Esophagus squamous epithelium (tissue), 5 donors: ENCODE results near the gene VAMP7. TPM values are rescaled to one million over a fixed set of nuclear protein-coding genes. Genes with fewer than 3 reads are reported as not detected.

Experiments
- DNase-seq: peaks from one replicate; lab custom pipeline; 2025; lab: John Stamatoyannopoulos, UW
- H3K27ac ChIP-seq, 4 donors: fragments of 200-600 bp; sonication (generic); one replicate each; pipeline ENCODE4 v1.5.1; 2016 to 2019; ENCODE audit warnings: mild to moderate bottlenecking in 1 of 4
- H3K27me3 ChIP-seq, 4 donors: fragments of 200-600 bp; sonication (generic); 1 replicate in 3 of 4; 2 replicates in 1 of 4; pipeline versions ENCODE4 v1.5.1 to v1.6.0; 2017 to 2021; ENCODE audit warnings: antibody characterized with exemption in 1 of 4
- H3K36me3 ChIP-seq, 3 donors: fragments of 200-600 bp; sonication (generic); one replicate each; pipeline ENCODE4 v1.5.1; 2016 to 2019
- H3K4me1 ChIP-seq, 3 donors: fragments of 200-600 bp; sonication (generic); one replicate each; pipeline ENCODE4 v1.5.1; 2017 to 2019
- H3K4me3 ChIP-seq, 4 donors: fragments of 200-600 bp; sonication (generic); 1 replicate in 3 of 4; 2 replicates in 1 of 4; pipeline ENCODE4 v1.5.1; 2016 to 2019; ENCODE audit warnings: mild to moderate bottlenecking in 2 of 4, moderate library complexity in 1 of 4
- H3K9me3 ChIP-seq, 3 donors: fragments of 200-600 bp; sonication (generic); one replicate each; pipeline ENCODE4 v1.5.1; 2016 to 2019
- CTCF ChIP-seq, 6 experiments: fragments of 450-650 bp in 4 of 6; fragments of 200-600 bp in 2 of 6; sonication (generic) in 2 of 6; IDR thresholded peaks; one replicate each; pipeline ENCODE4 v1.5.1; 2016 to 2019; ENCODE audit warnings: antibody characterized with exemption in 6 of 6, mild to moderate bottlenecking in 4 of 6, moderate library complexity in 4 of 6
- POLR2A ChIP-seq, 4 donors: fragments of 450-650 bp; IDR thresholded peaks; one replicate each; pipeline ENCODE4 v1.6.1; 2017; ENCODE audit warnings: antibody characterized with exemption in 4 of 4, mild to moderate bottlenecking in 4 of 4, moderate library complexity in 3 of 4
- WGBS, 2 donors: methylation state at CpG; one replicate each; pipeline ENCODE4 v1.1.5; 2018; 5-methylcytosine and 5-hydroxymethylcytosine counted together
- intact Hi-C: fragments of 100-400 bp; cut with DNase I; formaldehyde crosslinking; loops from one replicate; pipeline ENCODE4 v1.15.0; 2022
- total RNA-seq, 4 donors: library from RNA; depleted of rRNA; stranded (reverse); fragments of >200 nt; gene quantifications; one replicate each; pipeline ENCODE4 v1.1.0, GENCODE V29; 2016
- donor health status: DM: yes; HTN: yes; CAD: no.

Gene VAMP7
- total RNA-seq, 4 donors from 2014 or later, result 25.6 to 41.7 (median 28.2) TPM

GRCh38 chrX:155865193-155865592 lies 16.0 kb upstream of the VAMP7 start:
- TF ChIP-seq POLR2A (IDR thresholded peaks at IDR 0.05), result no peak
- TF ChIP-seq CTCF (IDR thresholded peaks at IDR 0.05), result no peak
- no peaks in the 10 kb centered on the region for H3K27me3 ChIP-seq
- WGBS, 2 donors, result 69 to 79% methylated on average over 5 of the region's 18 CpGs
- no peaks in the 10 kb centered on the region for H3K36me3 ChIP-seq
- peaks cover 0 to 10% (median 0%) of the 10 kb centered on the region in 3 donors for H3K9me3 ChIP-seq
- intact Hi-C loops, result no loop called here
- no peak overlapping the region for H3K27ac ChIP-seq
- no peak overlapping the region for H3K4me3 ChIP-seq
- no peaks in the 10 kb centered on the region for H3K4me1 ChIP-seq
- no peak for DNase-seq

DNA sequence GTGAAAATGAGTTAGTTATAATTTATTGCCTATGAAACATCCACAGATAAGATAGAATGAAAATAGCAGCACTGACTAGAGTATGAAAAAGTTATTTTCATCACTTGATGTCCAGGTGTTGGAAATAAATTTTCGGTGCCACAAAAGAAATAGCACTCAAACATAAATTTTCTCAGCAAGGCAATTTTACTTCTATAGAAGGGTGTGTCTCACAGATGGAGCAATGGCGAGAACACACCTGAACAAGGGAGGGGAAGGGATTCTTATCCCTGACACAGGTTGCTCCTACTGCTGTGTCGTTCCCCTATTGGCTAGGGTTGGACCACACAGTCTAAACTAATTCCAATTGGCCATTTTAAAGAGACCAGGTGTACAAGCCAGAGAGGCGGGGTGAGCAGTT lies 13.3 kb upstream of the VAMP7 start:
- intact Hi-C loops, result no loop called here
- no peaks in the 10 kb centered on the region for H3K27me3 ChIP-seq
- DNase-seq, result no peak
- H3K27ac ChIP-seq, result no peak overlapping the region
- H3K4me3 ChIP-seq, result no peak overlapping the region
- H3K4me1 ChIP-seq, result no peaks in the 10 kb centered on the region
- no peaks in the 10 kb centered on the region for H3K36me3 ChIP-seq
- WGBS, 2 donors, result 61 to 73% methylated on average over 4 of the region's 4 CpGs
- peaks cover 0 to 10% (median 0%) of the 10 kb centered on the region in 3 donors for H3K9me3 ChIP-seq
- TF ChIP-seq POLR2A (IDR thresholded peaks at IDR 0.05) (no peak), CTCF (IDR thresholded peaks at IDR 0.05) (no peak)

DNA sequence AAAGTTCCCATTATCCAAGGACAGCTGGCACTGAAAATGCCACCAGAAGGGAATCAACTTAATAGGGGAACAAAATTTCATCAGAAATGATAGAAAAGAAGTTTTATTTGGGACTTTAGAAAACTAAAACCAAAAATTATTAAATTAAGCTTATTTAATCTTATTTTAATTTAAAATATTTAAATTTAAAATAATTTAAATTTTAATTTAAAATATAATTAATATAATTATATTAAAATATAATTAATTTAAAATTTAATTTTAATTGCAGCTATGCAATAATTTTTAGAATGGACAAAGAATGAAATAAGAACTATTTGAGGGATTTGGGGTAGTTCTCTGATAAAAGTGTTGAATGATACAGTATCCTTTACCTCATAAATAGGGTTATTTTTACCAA lies 10.2 kb upstream of the VAMP7 start:
- H3K4me1 ChIP-seq, result no peaks in the 10 kb centered on the region
- H3K4me3 ChIP-seq, result no peak overlapping the region
- H3K36me3 ChIP-seq, result no peaks in the 10 kb centered on the region
- no peak overlapping the region for H3K27ac ChIP-seq
- peaks cover 0 to 5% (median 0%) of the 10 kb centered on the region in 3 donors for H3K9me3 ChIP-seq
- TF ChIP-seq CTCF (IDR thresholded peaks at IDR 0.05) (no peak), POLR2A (IDR thresholded peaks at IDR 0.05) (no peak)
- DNase-seq, result no peak
- peaks cover 0 to 15% (median 0%) of the 10 kb centered on the region in 4 donors for H3K27me3 ChIP-seq
- intact Hi-C loops, result no loop called here

GRCh38 chrX:155871934-155872333 lies 9.2 kb upstream of the VAMP7 start:
- DNase-seq, result no peak
- no peak overlapping the region for H3K4me3 ChIP-seq
- no peaks in the 10 kb centered on the region for H3K4me1 ChIP-seq
- intact Hi-C loops, result no loop called here
- H3K27me3 ChIP-seq, result peaks cover 0 to 15% (median 0%) of the 10 kb centered on the region in 4 donors
- H3K9me3 ChIP-seq, result peaks cover 0 to 5% (median 0%) of the 10 kb centered on the region in 3 donors
- H3K36me3 ChIP-seq, result no peaks in the 10 kb centered on the region
- TF ChIP-seq POLR2A (IDR thresholded peaks at IDR 0.05) (no peak), CTCF (IDR thresholded peaks at IDR 0.05) (no peak)
- no peak overlapping the region for H3K27ac ChIP-seq

DNA sequence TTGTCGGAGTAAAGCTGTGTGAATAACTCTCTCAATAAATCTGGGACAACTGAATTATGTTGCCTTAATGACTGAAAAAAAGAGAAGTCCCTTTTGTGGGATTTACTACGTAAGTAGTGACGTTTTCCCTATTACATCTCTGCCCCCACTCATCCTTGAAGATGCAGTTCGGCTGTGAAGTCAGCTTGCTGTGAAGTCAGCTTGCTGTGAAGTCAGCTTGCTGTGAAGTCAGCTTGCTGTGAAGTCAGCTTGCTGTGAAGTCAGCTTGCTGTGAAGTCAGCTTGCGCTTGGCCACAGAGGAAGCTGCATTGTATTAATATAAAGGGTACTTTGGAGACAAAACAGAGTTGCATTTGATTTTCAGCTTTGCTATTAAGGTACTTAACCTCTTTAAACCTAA lies 8.0 kb upstream of the VAMP7 start:
- no peaks in the 10 kb centered on the region for H3K36me3 ChIP-seq
- peaks cover 0 to 15% (median 0%) of the 10 kb centered on the region in 4 donors for H3K27me3 ChIP-seq
- WGBS, 2 donors, result 60 to 73% methylated on average over 5 of the region's 5 CpGs
- intact Hi-C loops, result no loop called here
- no peak overlapping the region for H3K4me3 ChIP-seq
- TF ChIP-seq CTCF (IDR thresholded peaks at IDR 0.05), result no peak
- TF ChIP-seq POLR2A (IDR thresholded peaks at IDR 0.05), result no peak
- no peaks in the 10 kb centered on the region for H3K4me1 ChIP-seq
- H3K9me3 ChIP-seq, result peaks cover 0 to under 1% (median 0%) of the 10 kb centered on the region in 3 donors
- no peak overlapping the region for H3K27ac ChIP-seq
- no peak for DNase-seq
